Lower leg skin (tissue), 4 donors: ENCODE data around the gene HOMER2. TPM values are rescaled to one million over a fixed set of nuclear protein-coding genes. Genes with fewer than 3 reads are reported as not detected.

Experiments
- DNase-seq, 2 donors: peaks; one replicate each; pipeline ENCODE4 v3.0.0-alpha.2; 2019; ENCODE audit warnings: low spot score in 2 of 2
- H3K4me3 ChIP-seq: fragments of 200-600 bp; sonication (generic); 2 replicates; pipeline ENCODE4 v1.5.1; 2017; ENCODE audit warnings: mild to moderate bottlenecking, low read depth; ENCODE audit not compliant: poor library complexity, severe bottlenecking
- CTCF ChIP-seq, 3 donors: fragments of 450-650 bp; IDR thresholded peaks; one replicate each; pipeline ENCODE4 v1.5.1; 2016; ENCODE audit warnings: antibody characterized with exemption in 3 of 3, mild to moderate bottlenecking in 3 of 3, moderate library complexity in 2 of 3
- POLR2A ChIP-seq, 2 donors: fragments of 450-650 bp; IDR thresholded peaks; one replicate each; pipeline ENCODE4 v1.6.1; 2016 to 2017; ENCODE audit warnings: antibody characterized with exemption in 2 of 2, mild to moderate bottlenecking in 1 of 2, moderate library complexity in 1 of 2
- WGBS, 2 donors: methylation state at CpG; one replicate each; pipeline ENCODE4 v1.1.5; 2018; 5-methylcytosine and 5-hydroxymethylcytosine counted together
- intact Hi-C: fragments of 100-400 bp; cut with DNase I; formaldehyde crosslinking; loops from one replicate; pipeline ENCODE4 v1.15.0; 2023; ENCODE audit warnings: low total_unique reads
- total RNA-seq, 4 donors: library from RNA; depleted of rRNA; stranded (reverse); fragments of >200 nt; gene quantifications; one replicate each; pipeline ENCODE4 v1.1.0, GENCODE V29; 2016

Gene HOMER2
- total RNA-seq, 4 donors from 2014 or later, result 88.3 to 129 (median 108) TPM

GRCh38 chr15:82993144-82993543 is 40.6 kb upstream of the HOMER2 start:
- WGBS, 2 donors, result 73 to 78% methylated on average over 4 of the region's 4 CpGs
- intact Hi-C loops, result no loop called here
- no peak for DNase-seq
- no peak for TF ChIP-seq CTCF (IDR thresholded peaks at IDR 0.05)
- no peak for TF ChIP-seq POLR2A (IDR thresholded peaks at IDR 0.05)
- no peak overlapping the region for H3K4me3 ChIP-seq

- intact Hi-C loops, result no loop called here
- TF ChIP-seq CTCF (IDR thresholded peaks at IDR 0.05) (no peak), POLR2A (IDR thresholded peaks at IDR 0.05) (no peak)
- no peak for DNase-seq
- WGBS, 2 donors, result 88 to 94% methylated on average over 3 of the region's 3 CpGs
- H3K4me3 ChIP-seq, result no peak overlapping the region
These were observed 40.0 kb upstream of the HOMER2 start for GRCh38 chr15:82992436-82992998.

- 0 to 2% methylated on average over 11 to 12 of the region's 12 CpGs for WGBS, 2 donors
- no peak for DNase-seq
- intact Hi-C loops, result no loop called here
- peak overlapping the region; percentile 53 for H3K4me3 ChIP-seq
- TF ChIP-seq POLR2A (IDR thresholded peaks at IDR 0.05) (no peak), CTCF (IDR thresholded peaks at IDR 0.05) (no peak)
These were observed 33.9 kb upstream of the HOMER2 start for GRCh38 chr15:82986442-82986780.

- TF ChIP-seq CTCF (IDR thresholded peaks at IDR 0.05), result no peak
- peak in 1 of 2 donors; percentile 8 for TF ChIP-seq POLR2A (IDR thresholded peaks at IDR 0.05)
- peak; percentile 93 to 98 for DNase-seq
- H3K4me3 ChIP-seq, result peak within 1 kb of the TSS; percentile 53
- 1% methylated on average over 36 to 45 of the region's 45 CpGs for WGBS, 2 donors
- intact Hi-C loops, result no loop called here
These were observed 33.3 kb upstream of the HOMER2 start, which contains the start of gene RAMAC for GRCh38 chr15:82985688-82986441. TSS of gene RAMAC (plus strand) at chr15:82986210. CDS start at chr15:82989019, 2,809 bp downstream.

GRCh38 chr15:82980981-82981380 is 28.5 kb upstream of the HOMER2 start:
- no peak overlapping the region for H3K4me3 ChIP-seq
- no peak for DNase-seq
- whole genome bisulfite sequencing, 2 donors, result 44 to 57% methylated on average over 2 of the region's 2 CpGs
- TF ChIP-seq POLR2A (IDR thresholded peaks at IDR 0.05), result no peak
- TF ChIP-seq CTCF (IDR thresholded peaks at IDR 0.05), result no peak
- intact Hi-C loops, result no loop called here
